DND-41 (cell line): ENCODE data around the gene NEURL1.

Experiments
- CTCF ChIP-seq: IDR thresholded peaks from 2 replicates; pipeline ENCODE4 v1.5.1; 2012; ENCODE audit warnings: borderline replicate concordance, low read length, moderate library complexity, mild to moderate bottlenecking; ENCODE audit not compliant: poor library complexity, severe bottlenecking; ENCODE audit errors: extremely low read depth
- EZH2 ChIP-seq: IDR thresholded peaks from 3 replicates; pipeline ENCODE4 v1.6.1; 2012; ENCODE audit warnings: borderline replicate concordance, low read depth, mild to moderate bottlenecking, moderate library complexity, low read length, inconsistent platforms; ENCODE audit not compliant: severe bottlenecking

GRCh38 chr10:103467406-103467805, 26.1 kb upstream of the NEURL1 start:
- TF ChIP-seq CTCF (no peak), EZH2 (no peak)
